NCI-H748 (cell line): ENCODE data around the gene C20orf96.
"Not testable (repeated sequence)": the region's sequence is repeated elsewhere in the genome, so short reads cannot be mapped to it uniquely, and the experiment has no call there.

Experiments
- DNase-seq: peaks from one replicate; lab custom pipeline; 2025; ENCODE audit not compliant: unreplicated experiment; lab: John Stamatoyannopoulos, UW

C20orf96 gene

DNA sequence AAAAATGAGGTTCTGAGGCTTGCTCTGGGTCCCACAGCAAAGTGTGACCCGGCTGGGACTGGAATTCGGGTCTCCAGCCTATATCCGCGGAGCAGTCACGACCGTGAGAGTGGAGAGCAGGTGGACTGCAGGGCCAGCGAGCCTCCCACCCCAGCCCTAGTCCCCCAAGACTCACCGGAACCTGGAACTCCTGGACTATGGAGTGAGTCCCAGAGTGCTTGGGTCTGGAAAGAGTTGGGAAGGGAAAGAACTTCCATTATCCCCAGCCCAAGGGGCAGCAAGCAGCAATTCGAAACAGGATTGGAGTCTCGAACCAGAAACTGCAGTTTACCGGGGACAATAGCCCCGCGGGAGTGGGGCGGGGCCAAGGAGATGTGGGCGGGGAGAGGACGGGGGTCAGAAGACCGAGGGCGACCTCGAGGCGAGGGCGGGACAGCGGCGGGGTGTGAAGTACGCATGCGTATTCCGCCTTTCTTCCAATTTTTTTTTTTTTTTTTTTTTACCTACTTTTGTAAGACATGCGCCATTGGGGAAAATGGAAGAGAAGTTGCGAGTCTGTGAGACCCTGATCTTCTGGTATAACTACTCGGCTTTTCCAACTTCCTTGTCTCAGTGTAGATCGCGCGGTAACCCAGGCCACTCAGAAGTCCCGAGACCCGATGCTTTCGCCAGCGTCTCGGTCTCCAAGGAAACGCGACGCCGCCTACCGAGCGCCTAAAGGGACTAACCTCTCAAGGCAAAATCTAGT lies at the start of gene C20orf96:
Gene C20orf96 (minus strand): TSS at position 667 of the 748 bp plus-strand sequence. CDS start 140 bp downstream, at position 527.
- peak; percentile 97 for DNase-seq

GRCh38 chr20:336040-336439 lies 45.5 kb upstream of the C20orf96 start:
- not testable (repeated sequence) for DNase-seq

GRCh38 chr20:334578-334977 lies 44.0 kb upstream of the C20orf96 start:
- no peak for DNase-seq

DNA sequence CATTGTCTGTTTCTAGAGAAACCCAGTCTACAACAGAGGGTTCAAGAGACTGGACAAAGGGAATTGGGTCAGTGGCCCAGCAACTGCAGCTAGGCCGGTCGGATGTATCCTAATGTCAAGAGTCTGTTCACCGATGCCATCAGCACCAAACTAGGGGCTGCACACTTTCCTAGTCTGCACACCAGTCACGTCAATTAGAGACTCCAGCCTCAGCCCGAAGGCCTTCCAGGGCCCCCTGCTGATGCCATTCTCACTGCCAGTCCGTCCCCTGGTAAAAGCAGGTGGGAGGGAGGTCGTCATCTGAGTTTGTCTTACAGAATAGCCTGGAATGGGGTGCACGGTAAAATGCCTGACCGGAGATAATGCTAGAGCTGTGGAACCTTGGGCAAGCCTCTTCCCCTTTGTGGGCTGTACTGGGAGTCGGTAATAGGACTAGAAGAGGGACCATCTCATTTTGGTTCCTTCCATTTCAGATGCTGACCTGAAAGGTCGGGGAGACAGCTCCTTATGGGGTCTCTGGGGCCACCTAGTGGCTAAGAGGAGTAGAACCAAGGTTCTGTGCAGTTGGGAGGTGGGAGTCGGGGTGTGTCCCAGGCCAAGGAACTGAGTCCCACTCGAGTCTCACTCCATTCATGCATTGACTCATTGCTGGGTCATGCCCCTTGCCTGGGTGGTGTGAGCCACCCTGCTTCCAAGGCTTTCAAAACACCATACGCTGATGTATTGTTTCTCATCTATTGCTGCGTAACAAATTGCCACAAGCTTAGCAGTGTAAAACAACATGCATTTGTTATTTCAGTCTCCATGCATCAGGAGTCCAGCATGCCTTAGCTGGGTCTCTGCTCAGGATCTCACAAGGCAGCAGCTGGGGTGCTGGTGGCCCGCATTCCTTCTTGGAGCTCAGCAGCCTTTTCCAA lies 39.9 kb upstream of the C20orf96 start:
- peak; percentile 78 for DNase-seq

DNA sequence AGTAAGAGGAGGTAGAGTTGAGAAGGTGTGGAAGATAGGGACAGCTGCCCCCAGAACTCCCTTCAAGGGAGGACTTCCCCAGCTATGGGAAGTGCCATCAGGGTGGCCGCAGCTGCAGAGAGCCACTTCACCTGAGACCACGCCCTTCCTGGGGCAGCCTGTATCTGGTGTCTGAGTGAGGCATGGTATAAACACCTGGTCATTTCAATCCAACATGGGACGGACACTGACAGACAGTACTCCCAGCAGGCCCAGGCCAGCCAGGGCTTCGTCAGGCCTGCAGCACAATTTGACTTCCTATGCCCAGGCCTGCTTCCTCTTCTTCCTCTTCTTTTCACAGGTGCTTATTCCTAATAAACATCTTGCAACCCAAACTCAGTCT lies 39.3 kb upstream of the C20orf96 start:
- DNase-seq: peak; percentile 74

DNA sequence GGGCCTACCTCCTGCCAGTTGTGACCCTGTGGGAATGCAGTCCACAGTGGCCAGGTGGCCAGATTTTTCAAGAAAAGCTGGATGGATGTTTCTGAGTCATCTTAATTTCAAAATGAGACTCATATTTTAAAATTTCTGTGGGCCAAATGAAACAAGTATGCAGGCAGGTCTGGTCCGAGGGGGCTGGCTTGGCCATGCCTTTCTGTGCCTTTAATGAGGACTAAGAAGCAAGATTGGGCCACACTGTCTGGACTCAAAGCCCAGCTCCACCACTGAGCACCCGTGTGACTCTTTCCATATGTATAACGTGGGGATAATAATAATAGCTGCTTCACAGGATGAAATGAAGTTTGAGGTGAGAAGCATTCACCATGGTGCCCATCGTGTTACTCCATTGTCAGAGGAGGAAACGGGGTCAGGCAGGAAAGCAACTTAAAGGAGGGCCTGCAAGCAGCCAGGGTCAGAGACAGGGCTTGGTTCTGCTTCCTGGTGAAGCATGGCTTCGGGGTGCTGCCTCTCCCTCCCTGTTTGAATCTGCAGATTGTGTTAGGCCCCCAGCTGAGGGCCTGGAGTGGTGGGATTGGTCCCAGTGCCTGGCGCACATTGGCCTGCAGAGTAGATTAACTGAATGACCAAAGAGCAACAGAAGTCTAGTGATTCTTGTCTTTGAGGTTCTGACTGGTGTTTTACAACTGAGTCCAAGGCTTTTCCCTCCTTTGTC lies 38.6 kb upstream of the C20orf96 start:
- no peak for DNase-seq

GRCh38 chr20:328027-328974 lies 37.8 kb upstream of the C20orf96 start:
- no peak for DNase-seq

DNA sequence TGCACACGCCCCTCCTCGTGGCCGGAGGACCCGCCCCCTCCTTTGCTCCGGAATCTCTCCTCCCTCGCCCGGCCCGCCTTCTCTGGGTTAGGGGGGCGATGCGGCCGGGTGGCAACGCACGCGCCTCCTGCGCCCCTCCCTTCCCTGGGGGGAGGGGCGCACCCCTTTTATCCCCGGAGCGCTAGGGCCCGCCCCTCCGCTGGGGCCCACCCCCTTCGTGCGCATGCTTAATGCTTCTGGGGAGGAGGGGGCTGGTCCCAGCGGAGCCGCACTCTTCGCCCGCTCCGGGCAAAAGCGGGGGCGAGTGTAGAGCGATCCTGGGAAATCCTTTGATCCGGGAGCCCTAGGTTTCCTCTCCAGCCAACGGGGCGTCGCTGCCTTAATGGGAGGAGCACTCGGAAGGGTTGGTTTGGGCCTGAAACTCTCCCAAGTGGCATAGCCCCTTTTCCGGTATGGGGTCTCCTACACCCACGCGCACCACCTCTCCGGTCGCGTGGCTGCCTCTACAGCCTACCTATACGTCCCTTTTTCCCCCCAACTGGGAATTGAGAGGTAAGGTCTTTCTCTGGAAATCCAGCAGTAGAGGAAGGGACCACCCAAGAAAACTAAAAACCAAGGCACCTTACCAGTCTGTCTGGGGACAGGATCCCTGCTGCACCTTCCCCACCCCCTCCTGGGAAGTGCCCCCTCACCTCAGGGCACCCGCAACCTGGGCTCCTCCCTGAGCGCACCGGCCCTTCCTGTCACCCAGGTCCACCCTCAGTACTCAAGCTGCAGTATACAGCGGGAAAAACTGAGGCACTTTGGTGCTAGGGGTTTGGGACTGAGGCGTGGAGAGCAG lies 36.9 kb upstream of the C20orf96 start:
- DNase-seq: peak; percentile 98

DNA sequence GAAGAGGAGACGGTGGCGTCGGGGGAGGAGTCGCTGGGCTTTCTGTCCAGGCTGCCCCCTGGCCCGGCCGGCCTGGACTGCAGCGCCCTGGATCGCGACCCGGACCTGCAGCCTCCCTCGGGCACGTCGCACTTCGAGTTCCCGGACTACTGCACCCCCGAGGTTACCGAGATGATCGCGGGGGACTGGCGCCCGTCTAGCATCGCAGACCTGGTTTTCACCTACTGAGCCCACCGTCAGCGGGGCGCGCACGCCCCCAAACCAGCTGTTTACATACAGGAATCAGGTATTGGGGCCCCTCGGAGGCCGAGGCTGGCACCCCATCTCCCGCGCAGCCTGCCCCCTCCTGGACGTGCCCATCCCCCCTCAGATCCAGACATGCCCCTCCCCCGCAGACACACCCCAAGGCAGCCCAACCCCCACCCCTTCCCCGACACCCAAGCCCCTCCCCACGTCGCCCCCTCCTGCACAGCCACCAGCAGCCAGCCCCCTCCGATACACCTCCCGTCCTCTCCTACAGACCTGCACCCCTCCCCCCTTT lies 36.2 kb upstream of the C20orf96 start:
- DNase-seq: peak; percentile 80

DNA sequence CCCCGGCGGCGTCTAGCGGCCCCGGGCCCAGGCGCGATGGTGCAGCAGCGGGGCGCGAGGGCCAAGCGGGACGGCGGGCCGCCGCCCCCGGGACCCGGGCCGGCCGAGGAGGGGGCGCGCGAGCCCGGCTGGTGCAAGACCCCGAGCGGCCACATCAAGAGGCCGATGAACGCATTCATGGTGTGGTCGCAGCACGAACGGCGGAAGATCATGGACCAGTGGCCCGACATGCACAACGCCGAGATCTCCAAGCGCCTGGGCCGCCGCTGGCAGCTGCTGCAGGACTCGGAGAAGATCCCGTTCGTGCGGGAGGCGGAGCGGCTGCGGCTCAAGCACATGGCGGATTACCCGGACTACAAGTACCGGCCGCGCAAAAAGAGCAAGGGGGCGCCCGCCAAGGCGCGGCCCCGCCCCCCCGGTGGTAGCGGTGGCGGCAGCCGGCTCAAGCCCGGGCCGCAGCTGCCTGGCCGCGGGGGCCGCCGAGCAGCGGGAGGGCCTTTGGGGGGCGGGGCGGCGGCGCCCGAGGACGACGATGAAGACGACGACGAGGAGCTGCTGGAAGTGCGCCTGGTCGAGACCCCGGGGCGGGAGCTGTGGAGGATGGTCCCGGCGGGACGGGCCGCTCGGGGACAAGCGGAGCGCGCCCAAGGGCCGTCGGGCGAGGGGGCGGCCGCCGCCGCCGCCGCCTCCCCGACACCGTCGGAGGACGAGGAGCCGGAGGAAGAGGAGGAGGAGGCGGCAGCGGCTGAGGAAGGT lies 35.5 kb upstream of the C20orf96 start:
- peak; percentile 86 for DNase-seq

- DNase-seq: peak; percentile 99
Observed at GRCh38 chr20:325045-325888, 34.7 kb upstream of the C20orf96 start, which contains the start of gene SOX12. SOX12 (plus strand) TSS chr20:325552; CDS start chr20:325925, 373 bp downstream.

DNA sequence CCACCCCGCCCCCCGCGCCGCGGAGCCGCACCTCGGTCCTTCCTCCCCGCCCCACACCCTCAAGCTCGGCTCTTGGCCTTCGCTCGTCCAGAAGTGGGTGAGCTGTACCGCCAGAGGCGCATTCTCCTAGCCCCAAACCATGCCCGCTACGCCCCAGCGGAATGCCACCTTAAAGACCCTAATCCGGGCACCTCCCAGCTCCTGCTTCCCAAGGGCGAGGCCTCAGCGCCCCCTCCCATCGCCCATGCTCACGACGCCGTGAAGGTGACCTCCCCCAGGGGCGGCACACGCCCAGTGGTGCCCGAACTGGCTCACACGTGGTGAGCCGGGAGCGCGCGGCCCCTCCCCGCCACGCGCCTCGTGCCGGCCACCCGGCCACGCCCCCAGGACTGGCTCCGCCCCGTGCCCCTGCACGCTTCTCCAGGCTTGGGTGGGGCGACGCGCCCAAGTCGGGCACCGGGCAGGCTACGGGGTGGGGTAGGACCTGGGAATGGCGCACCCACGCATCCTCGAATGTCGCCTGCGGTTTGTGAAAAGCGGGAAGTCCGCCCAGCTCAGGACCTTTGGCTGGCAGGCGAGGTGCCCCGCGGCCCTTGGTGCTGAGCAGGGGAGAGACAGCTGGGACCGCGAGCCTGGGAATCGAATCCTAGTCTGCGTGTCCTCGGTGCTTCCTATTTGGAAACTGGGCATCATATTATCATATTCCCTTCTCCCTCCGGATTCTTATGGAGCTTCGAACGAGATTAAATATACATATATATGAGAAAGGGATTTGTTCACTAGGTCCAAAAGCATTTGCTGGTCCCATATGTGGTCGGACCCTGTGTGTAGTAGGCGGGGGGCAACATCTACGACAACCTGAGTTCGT lies 33.9 kb upstream of the C20orf96 start:
- DNase-seq: peak; percentile 98

GRCh38 chr20:316316-317068 lies 25.9 kb upstream of the C20orf96 start:
- no peak for DNase-seq

GRCh38 chr20:313948-314347 lies 23.4 kb upstream of the C20orf96 start:
- DNase-seq: no peak

DNA sequence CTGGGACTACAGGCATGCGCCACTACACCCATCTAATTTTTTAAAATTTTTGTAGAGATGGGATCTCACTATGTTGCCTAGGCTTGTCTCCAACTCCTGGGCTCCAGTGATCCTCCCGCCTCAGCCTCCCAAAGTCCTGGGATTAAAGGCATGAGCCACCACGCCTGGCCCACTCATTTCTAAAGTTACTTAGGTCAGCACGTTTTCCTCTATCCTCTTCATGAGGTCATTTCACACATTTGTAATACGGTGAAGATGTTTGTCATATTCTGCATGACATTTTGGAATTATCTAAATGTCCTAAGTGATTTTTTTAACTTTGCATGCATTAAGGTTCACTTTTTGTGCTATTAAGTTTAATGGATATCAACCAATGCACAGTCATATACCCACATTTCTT lies 22.9 kb upstream of the C20orf96 start:
- no peak for DNase-seq

DNA sequence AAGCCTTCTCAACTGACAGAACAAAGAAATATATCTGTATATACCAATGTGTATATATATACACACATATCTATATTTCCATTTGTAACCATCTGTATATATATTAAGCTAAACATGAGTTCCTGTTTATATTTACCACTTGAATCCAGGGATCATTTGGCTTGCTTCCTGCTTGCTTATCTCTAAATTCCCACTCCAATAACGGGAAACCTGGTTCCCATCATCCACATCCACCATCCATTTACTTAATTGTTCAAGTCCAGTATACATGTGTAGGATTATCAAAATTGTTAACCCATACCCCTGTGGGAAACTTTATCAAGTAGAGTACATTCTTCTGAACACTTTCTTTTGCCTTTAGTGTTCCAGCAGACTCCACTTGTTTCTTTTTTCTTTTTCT lies 22.3 kb upstream of the C20orf96 start:
- no peak for DNase-seq
